ENCODE results near the gene CHCHD6.

Gene CHCHD6

DNA sequence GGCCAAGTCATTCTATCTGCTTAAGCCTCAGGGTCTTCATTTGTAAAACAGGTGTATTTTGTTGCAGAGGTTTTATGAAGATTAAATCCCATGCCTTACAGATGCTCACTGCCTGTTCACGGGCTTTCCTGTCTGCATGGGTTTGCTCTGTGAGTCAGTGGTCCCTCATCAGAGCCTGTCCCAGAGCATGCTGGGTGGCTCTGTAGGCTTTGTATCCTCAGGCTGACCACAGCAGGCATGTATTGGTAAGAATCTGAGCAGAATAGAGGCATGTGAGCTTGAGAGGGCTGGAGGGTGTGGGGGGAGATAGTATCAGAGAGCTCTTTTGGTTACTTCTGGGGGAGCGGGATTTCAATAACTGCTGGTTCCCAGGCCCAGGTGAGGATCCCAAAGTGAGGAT lies 233.5 kb downstream of the CHCHD6 start:
- peaks cover 3% of the 10 kb centered on the region for H3K36me3 Mint-ChIP-seq
- no peaks in the 10 kb centered on the region for H3K4me1 Mint-ChIP-seq
- no peak overlapping the region for H3K4me3 Mint-ChIP-seq
- no peak overlapping the region for H3K27ac Mint-ChIP-seq
- no peaks in the 10 kb centered on the region for H3K9me3 Mint-ChIP-seq
- no peaks in the 10 kb centered on the region for H3K27me3 Mint-ChIP-seq

DNA sequence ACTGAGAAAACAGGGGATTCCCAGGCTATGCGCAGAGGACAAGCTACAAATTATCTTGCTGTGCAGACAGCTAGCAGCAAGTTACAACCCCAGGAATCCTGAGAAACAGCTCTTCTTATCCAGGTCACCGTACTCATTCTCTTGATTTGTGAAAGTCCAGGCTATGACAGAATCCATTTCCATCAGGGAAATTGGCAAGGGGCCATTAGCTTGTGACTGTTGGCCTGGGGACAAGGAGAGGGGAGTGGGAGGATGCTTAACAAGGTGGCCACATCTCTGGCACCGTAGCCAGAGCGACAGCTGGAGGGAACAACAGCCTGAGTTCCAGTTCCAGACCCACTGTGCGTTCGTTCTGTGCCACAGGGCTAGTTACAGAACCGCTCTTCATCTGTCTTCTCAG lies 233.9 kb downstream of the CHCHD6 start:
- Mint-ChIP-seq H3K36me3 (peaks cover 3% of the 10 kb centered on the region), H3K27ac (no peak overlapping the region), H3K9me3 (no peaks in the 10 kb centered on the region), H3K4me3 (no peak overlapping the region), H3K27me3 (no peaks in the 10 kb centered on the region), H3K4me1 (no peaks in the 10 kb centered on the region)

DNA sequence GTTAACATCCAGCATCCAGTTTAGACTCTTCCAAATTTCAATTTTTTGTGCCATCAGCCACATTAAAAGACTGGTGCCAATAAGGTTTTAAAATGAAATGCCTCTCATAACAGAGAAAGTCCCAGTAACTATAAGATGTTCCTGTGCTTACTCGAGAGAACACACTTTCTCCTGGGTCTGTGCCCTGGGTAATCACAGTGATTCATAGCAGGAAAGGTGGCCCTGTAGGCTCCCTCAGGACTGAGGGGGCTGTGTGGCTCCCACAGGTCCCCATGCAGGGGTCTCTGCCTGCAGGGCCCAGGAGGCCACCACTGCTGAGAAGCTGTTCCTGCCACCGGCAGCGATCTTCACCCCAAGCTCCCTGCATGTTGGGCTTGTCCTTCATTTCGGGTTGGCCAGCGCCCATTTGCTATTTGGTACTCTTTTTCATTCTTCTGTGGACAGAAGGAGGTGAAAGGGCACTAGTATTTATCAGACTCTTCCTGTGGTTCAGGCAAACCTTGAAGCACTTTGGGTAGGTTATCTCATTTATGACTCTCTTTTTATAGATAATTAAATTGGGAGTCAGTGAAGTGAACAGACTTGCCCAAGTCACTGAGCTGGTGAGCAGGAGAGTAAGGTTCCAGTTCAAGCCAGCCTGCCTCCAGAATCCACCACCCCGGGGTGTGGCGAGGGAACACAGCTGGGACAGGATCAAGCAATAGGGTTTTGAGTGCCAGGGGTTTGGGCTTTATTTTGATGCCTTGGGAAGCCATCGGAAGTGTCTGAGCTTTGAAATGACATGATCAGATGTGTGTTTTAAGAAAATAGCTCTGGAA lies 234.7 kb downstream of the CHCHD6 start:
- Mint-ChIP-seq H3K9me3 (no peaks in the 10 kb centered on the region), H3K36me3 (peaks cover 3% of the 10 kb centered on the region), H3K27ac (no peak overlapping the region), H3K4me1 (no peaks in the 10 kb centered on the region), H3K4me3 (no peak overlapping the region), H3K27me3 (no peaks in the 10 kb centered on the region)

DNA sequence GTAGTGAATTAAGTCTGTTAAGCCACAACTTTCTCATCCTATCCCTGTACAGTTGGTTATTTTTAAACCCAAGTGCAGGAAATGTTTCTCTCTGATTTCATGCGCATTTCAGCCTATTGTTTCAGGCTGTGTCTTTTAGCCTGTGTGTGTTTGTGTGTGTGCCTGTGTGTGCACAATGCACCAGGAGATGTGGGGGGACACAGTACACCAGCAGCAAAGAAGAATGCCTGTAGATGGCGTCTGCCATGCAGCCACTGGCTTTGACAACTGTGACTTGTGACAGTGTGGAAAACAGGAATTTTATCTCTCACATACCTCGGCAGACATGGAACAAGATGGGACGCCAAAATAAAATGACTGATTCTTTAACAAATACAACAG lies 235.3 kb downstream of the CHCHD6 start:
- Mint-ChIP-seq H3K27ac (no peak overlapping the region), H3K9me3 (no peaks in the 10 kb centered on the region), H3K27me3 (no peaks in the 10 kb centered on the region)

DNA sequence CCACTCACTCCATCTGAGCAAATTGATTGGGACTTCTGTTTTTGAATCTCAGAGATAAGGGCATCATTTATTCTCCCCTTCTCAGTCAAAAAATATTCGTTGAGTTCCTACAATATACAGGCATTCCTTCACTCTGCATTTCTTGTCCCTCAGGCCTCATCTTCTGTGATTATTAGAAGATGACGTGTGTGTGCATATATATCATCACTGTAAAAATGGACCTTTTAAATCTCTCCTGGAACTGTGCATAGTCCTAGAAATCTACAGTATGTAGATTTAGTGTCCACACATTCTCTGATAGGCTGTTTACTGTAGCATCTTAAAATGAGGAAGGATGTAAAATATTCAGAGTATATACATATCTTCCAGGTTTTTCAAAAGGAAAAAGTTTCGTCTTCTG lies 235.7 kb downstream of the CHCHD6 start:
- H3K4me3 Mint-ChIP-seq: no peak overlapping the region
- H3K36me3 Mint-ChIP-seq: peaks cover 3% of the 10 kb centered on the region

More for the DNA sequence above, 235.3 kb downstream of the CHCHD6 start:
- Mint-ChIP-seq H3K4me1 (no peaks in the 10 kb centered on the region), H3K4me3 (no peak overlapping the region), H3K36me3 (peaks cover 3% of the 10 kb centered on the region)

DNA sequence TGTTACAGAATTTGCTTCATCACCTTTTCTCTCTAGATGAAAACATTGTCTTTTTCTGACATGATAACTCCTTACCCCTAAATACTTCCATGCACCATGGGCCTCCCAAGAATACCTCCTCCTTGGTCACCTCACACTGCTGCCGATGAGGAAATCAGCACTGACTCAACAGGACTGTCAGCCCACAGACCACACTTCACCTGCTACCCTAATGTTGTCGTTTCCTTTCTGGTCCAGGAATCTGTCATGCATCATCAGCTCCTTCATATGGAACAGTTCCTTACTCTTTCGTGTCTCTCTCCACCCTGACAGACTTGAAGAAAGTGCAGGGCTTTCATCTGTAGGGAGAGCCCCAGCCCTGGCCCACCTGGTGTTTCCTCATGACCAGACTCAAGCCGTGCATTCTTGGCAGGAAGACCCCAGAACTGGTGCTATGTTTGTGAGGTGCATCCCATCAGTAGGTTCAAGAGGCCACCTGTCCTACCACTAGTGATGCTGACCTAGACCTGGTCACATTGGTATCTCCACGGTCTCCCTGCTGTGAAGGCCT lies 237.8 kb downstream of the CHCHD6 start:
- H3K4me3 Mint-ChIP-seq: no peak overlapping the region
- H3K36me3 Mint-ChIP-seq: peaks cover 3% of the 10 kb centered on the region
- H3K9me3 Mint-ChIP-seq: no peaks in the 10 kb centered on the region
- no peak overlapping the region for H3K27ac Mint-ChIP-seq
- H3K4me1 Mint-ChIP-seq: no peaks in the 10 kb centered on the region
- H3K27me3 Mint-ChIP-seq: no peaks in the 10 kb centered on the region

More for the DNA sequence above, 235.7 kb downstream of the CHCHD6 start:
- no peaks in the 10 kb centered on the region for H3K4me1 Mint-ChIP-seq
- no peaks in the 10 kb centered on the region for H3K9me3 Mint-ChIP-seq
- H3K27me3 Mint-ChIP-seq: no peaks in the 10 kb centered on the region
- no peak overlapping the region for H3K27ac Mint-ChIP-seq

DNA sequence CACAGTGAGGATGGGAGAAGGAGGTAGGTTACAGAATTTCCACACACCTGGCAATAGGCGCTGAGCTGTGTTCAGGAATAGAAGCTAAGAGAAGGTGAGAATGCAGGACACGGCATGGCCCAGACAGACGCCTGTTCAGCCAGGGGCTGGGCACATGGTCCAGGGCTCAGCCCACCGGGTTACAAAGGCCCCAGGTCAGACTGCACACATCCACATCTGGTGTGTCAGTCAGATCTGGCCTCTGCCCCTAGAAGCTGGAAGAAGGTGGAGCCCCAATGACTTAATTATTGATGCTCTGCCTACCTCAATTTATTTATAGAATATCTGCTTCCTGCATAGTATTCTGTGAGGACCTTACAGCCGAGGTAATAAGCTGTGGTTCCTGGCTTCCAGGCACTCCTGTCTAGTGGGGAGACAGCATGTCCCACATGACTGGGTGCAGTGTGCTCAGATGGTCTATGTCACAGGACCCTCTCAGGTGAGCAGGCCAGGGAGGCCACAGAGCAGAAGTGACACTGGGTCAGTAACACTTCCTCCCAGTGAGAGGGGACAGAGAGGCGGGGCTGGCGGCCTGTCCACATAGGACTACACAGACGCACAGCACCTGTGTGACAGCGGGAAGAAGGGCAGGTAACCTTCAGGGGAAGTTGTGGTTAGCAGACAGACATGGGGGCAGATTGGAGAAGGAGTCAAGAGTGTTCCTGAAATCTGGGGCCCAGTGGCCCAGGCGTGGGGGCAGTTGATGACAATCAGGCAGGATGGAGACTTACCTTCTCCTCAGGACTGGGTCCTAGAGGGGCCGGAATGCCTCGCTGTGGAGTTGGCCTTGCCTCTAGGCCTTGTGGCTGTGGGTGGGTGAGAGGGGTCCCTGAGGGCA lies 240.3 kb downstream of the CHCHD6 start:
- Mint-ChIP-seq H3K27me3 (no peaks in the 10 kb centered on the region), H3K4me1 (no peaks in the 10 kb centered on the region), H3K9me3 (no peaks in the 10 kb centered on the region), H3K4me3 (no peak overlapping the region), H3K27ac (no peak overlapping the region), H3K36me3 (peaks cover 9% of the 10 kb centered on the region)

DNA sequence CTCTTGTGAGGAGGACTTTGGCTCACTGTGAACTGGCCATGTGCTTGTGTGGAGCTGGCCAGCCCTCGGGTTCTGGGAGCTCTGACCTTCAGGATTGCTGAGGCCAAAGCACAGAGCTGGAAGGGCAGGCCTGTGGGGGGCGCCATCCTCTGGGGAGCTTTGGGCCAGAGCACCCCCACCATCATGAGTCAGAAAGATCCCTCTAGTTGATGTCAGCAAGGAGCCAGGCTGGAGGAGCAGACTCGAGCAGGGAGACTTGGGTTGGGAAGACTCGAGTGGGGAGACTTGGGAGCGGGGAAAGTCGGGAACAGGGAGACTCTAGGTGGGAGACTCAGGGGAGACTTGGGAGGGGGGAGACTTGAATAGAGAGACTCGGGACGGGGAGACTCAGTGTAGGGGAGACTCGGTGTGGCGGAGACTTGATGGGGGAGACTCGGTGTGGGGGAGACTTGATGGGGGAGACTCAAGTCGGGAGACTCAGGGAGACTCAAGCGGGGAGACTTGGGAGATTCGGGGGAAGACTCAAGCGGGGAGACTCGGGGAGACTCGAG lies 241.2 kb downstream of the CHCHD6 start:
- no peak overlapping the region for H3K27ac Mint-ChIP-seq
- H3K4me3 Mint-ChIP-seq: no peak overlapping the region
- H3K27me3 Mint-ChIP-seq: no peaks in the 10 kb centered on the region
- H3K4me1 Mint-ChIP-seq: no peaks in the 10 kb centered on the region
- H3K9me3 Mint-ChIP-seq: no peaks in the 10 kb centered on the region
- peaks cover 9% of the 10 kb centered on the region for H3K36me3 Mint-ChIP-seq

DNA sequence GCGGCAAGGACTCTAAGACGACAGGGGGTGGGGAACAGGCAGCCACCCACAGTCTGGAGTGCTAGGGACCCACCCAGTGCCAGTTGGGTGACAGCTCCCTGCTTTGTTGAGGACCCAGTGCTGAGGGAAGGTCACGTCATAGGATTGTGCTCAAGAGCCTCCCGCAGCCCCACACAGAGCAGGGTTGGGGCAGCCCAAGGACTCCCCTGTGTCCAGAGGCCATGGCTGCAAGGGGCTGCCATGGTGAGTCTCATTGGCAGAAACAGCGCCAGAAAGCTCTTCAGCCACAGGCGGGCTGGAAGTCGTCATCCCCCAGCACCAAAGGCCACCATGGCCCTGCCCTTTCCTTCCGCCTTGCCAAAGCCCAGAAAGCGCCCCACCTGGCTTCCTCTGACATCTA lies 241.9 kb downstream of the CHCHD6 start:
- Mint-ChIP-seq H3K27me3 (no peaks in the 10 kb centered on the region), H3K9me3 (no peaks in the 10 kb centered on the region), H3K4me3 (no peak overlapping the region), H3K27ac (no peak overlapping the region), H3K36me3 (peaks cover 7% of the 10 kb centered on the region), H3K4me1 (no peaks in the 10 kb centered on the region)

DNA sequence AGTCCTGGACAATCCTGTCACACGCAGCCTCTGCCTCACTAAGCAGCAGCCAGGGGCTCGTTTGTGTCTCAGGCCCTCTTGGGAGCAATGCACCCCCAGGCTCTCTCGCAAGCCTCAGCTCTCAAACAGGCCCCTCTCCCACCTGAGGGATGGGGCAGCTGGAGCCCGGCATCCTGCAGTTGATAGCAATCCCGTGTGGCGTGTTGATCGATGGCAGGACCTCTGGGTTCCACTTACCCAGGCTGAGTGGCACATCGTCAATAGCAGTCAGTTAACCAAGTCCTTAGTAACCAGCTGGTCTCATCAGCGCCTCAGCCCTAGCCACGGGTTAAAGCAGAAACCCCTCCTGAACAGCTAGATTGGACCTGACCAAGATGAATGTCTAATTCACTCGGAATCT lies 242.4 kb downstream of the CHCHD6 start:
- Mint-ChIP-seq H3K4me1 (no peaks in the 10 kb centered on the region), H3K27me3 (no peaks in the 10 kb centered on the region), H3K9me3 (no peaks in the 10 kb centered on the region), H3K36me3 (peaks cover 7% of the 10 kb centered on the region), H3K27ac (no peak overlapping the region), H3K4me3 (no peak overlapping the region)

DNA sequence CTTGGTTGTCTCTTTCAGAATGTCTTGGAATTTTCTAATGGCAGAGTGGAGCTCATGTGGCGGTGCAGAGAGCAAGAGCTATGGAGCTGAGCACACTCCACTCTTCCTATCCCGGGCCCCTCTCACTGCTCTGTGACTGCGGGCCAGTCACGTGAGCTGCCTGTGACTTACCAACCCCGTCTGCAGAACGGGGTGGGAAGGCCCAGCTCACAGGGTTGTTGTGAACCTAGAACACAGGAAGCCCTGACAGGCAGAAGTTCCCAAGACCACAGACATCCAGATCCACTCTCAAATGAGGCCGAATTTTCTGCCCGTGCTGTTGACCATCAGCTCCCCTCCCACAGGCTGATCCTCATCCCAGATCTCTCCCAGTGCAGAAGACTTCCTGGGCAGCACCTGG lies 243.4 kb downstream of the CHCHD6 start:
- Mint-ChIP-seq H3K36me3 (peaks cover 7% of the 10 kb centered on the region), H3K4me3 (no peak overlapping the region), H3K27me3 (no peaks in the 10 kb centered on the region), H3K9me3 (no peaks in the 10 kb centered on the region), H3K4me1 (no peaks in the 10 kb centered on the region), H3K27ac (no peak overlapping the region)

DNA sequence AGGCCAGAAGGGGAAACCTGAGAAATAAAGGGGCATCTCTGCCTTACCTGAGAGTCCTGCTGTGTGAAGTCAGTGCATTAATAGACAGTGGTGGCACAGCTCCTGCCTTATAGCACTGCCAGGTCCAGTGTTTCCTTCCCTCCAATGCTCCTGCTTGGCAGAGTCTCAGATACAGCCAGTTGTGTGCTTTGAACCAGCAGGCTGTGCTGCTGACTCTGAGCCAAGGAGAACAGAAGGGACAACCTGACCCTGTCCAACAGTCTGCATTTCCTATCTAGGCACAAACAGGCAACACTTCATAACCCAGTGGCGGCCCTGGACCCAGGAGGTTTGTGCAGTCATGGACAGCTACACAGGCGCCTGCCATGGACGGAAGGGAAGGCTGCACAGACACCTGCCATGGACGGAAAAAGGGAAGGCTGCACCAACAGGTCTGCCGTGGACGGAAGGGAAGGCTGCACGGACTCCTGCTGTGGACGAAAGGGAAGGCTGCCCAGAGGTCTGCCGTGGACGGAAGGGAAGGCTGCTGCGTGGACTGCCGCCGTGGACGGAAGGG lies 245.0 kb downstream of the CHCHD6 start:
- peaks cover 7% of the 10 kb centered on the region for H3K36me3 Mint-ChIP-seq
- no peak overlapping the region for H3K27ac Mint-ChIP-seq
- no peaks in the 10 kb centered on the region for H3K9me3 Mint-ChIP-seq
- no peak overlapping the region for H3K4me3 Mint-ChIP-seq
- no peaks in the 10 kb centered on the region for H3K4me1 Mint-ChIP-seq
- no peaks in the 10 kb centered on the region for H3K27me3 Mint-ChIP-seq

DNA sequence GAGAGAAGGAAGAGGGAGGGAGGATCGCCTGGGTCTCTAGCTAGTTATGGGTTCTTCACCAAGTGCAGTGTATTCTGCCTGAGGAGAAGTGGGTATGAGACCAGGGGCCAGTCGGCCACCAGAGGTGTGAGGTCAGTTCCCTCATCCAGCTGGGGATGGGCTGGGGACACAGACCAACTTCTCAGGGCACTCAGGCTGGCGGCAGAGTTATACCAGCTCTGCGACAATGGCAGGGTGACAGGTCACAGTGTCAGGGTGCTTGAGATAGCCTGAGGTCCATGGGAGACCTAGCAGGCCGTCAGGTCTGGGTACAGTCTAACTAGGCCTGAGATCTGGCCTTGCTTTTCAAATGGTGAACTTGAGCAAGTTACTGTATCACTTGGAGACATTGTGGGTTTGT lies 247.5 kb downstream of the CHCHD6 start:
- H3K9me3 Mint-ChIP-seq: no peaks in the 10 kb centered on the region
- H3K27ac Mint-ChIP-seq: no peak overlapping the region
- H3K27me3 Mint-ChIP-seq: no peaks in the 10 kb centered on the region
- peaks cover 7% of the 10 kb centered on the region for H3K36me3 Mint-ChIP-seq
- no peak overlapping the region for H3K4me3 Mint-ChIP-seq
- H3K4me1 Mint-ChIP-seq: no peaks in the 10 kb centered on the region

DNA sequence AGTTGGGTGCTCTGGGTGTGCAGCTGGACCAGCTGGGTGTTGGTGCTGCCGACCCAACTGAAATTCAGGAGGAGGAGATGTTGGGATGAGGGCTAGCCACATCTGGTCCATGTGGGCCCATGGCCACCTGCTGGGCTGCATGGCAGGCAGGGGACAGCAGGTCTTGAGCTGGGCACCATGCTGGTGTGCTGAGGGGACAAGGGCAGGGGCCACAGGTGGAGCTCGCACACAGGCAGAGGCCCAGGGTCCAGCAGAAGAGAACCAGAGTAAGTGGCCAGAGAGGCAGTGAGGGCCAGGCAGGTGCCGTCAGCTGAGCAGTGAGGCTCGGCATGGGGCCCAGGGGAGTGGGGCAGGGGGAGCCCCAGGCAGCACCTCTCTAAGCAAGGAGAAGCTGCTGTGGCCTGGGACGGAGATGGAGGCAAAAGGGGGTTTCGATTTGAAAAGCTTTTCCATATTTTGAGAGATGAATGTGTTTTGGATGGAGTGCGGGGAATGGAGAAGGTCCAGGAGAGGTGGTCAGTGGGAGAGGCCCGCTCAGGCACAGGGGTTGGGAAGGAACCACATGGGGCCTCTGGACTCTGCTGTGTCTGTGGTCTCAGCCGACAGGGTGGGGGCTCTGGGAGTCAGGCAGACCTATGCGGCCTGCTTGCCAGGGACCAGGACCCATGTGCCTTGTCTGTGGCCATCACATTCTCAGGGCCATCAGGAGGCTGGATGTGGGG lies 248.4 kb downstream of the CHCHD6 start:
- Mint-ChIP-seq H3K27ac (no peak overlapping the region), H3K4me1 (no peaks in the 10 kb centered on the region), H3K4me3 (no peak overlapping the region), H3K27me3 (no peaks in the 10 kb centered on the region), H3K9me3 (no peaks in the 10 kb centered on the region), H3K36me3 (peaks cover 5% of the 10 kb centered on the region)

Measured in activated naive CD4-positive, alpha-beta T cell treated with anti-CD3 and anti-CD28 coated beads, Interleukin-2, amount 50 U/mL, for 24 hours (primary cell).